GM23248 (cell line): Measurements from ENCODE around the gene JUP. TPM values are rescaled to one million over a fixed set of nuclear protein-coding genes. Genes with fewer than 3 reads are reported as not detected.
"Not testable (repeated sequence)": the region's sequence is repeated elsewhere in the genome, so short reads cannot be mapped to it uniquely, and the experiment has no call there.

Source experiments
- DNase-seq: peaks from one replicate; pipeline ENCODE4 v3.0.0-alpha.2; 2015
- H2AFZ ChIP-seq: fragments of 200-600 bp; sonication (generic); 2 replicates; pipeline ENCODE4 v1.6.1; 2016; ENCODE audit warnings: antibody characterized with exemption
- H3F3A ChIP-seq: fragments of 200-600 bp; sonication (generic); 2 replicates; pipeline ENCODE4 v1.6.1; 2016; ENCODE audit warnings: mild to moderate bottlenecking, antibody characterized with exemption, mixed run types; ENCODE audit not compliant: insufficient read depth
- H3K27ac ChIP-seq: fragments of 200-600 bp; sonication (generic); 2 replicates; pipeline ENCODE4 v1.5.1; 2016; ENCODE audit warnings: mild to moderate bottlenecking
- H3K27me3 ChIP-seq: fragments of 200-600 bp; sonication (generic); replicated peaks from 2 replicates; pipeline ENCODE4 v1.6.1; 2016; ENCODE audit warnings: mild to moderate bottlenecking; ENCODE audit not compliant: insufficient read depth
- H3K36me3 ChIP-seq: fragments of 200-600 bp; sonication (generic); 2 replicates; pipeline ENCODE4 v1.6.1; 2016; ENCODE audit warnings: low read depth, mild to moderate bottlenecking
- H3K4me1 ChIP-seq: fragments of 200-600 bp; sonication (generic); 2 replicates; pipeline ENCODE4 v1.6.1; 2016; ENCODE audit warnings: mild to moderate bottlenecking; ENCODE audit not compliant: insufficient read depth
- H3K4me2 ChIP-seq: fragments of 200-600 bp; sonication (generic); one replicate; pipeline ENCODE4 v1.6.1; 2016; ENCODE audit warnings: mild to moderate bottlenecking; ENCODE audit not compliant: unreplicated experiment
- H3K4me3 ChIP-seq: fragments of 200-600 bp; sonication (generic); 2 replicates; pipeline ENCODE4 v1.5.1; 2016; ENCODE audit warnings: mild to moderate bottlenecking
- H3K79me2 ChIP-seq: fragments of 200-600 bp; sonication (generic); 2 replicates; pipeline ENCODE4 v1.6.1; 2016; ENCODE audit warnings: mild to moderate bottlenecking; ENCODE audit not compliant: insufficient read depth
- H3K9ac ChIP-seq: fragments of 200-600 bp; sonication (generic); 2 replicates; pipeline ENCODE4 v1.6.1; 2016; ENCODE audit warnings: mild to moderate bottlenecking
- H3K9me2 ChIP-seq: fragments of 200-600 bp; sonication (generic); 2 replicates; pipeline ENCODE4 v1.6.1; 2016; ENCODE audit warnings: mixed run types, mild to moderate bottlenecking, moderate library complexity; ENCODE audit not compliant: insufficient read depth
- H3K9me3 ChIP-seq: fragments of 200-600 bp; sonication (generic); one replicate; pipeline ENCODE4 v1.6.1; 2017; ENCODE audit warnings: low read depth
- H4K20me1 ChIP-seq: fragments of 200-600 bp; sonication (generic); 2 replicates; pipeline ENCODE4 v1.6.0; 2016; ENCODE audit not compliant: insufficient read depth
- EZH2 ChIP-seq: fragments of 200-600 bp; sonication (generic); IDR thresholded peaks from 2 replicates; pipeline ENCODE4 v1.6.1; 2018; ENCODE audit warnings: antibody characterized with exemption, mild to moderate bottlenecking; ENCODE audit not compliant: insufficient read depth, poor library complexity, severe bottlenecking
- EZH2phosphoT487 ChIP-seq: fragments of 200-600 bp; sonication (generic); IDR thresholded peaks from 2 replicates; pipeline ENCODE4 v1.6.1; 2018; ENCODE audit warnings: antibody characterized with exemption, moderate library complexity, mild to moderate bottlenecking, low read depth; ENCODE audit not compliant: insufficient read depth
- WGBS, 2 experiments: methylation state at CpG; one replicate each; pipeline ENCODE4 v1.1.6; 2015 to 2017; ENCODE audit warnings: low lambda C conversion rate in 2 of 2, low coverage in 1 of 2; ENCODE audit errors: missing lambda C conversion rate in 2 of 2; 5-methylcytosine and 5-hydroxymethylcytosine counted together
- in situ Hi-C: fragments of 300-500 bp; cut with MboI; formaldehyde crosslinking; loops from 2 replicates; pipeline ENCODE4 v1.15.0; 2020
- polyA plus RNA-seq: library from polyadenylated mRNA; unstranded; fragments of >200 nt; fragmentation: Nextera tagmentation; extraction: Ambion mirVana; gene quantifications from 2 replicates; pipeline ENCODE4 v1.2.1, GENCODE V29; 2016
- total RNA-seq: library from RNA; depleted of rRNA; stranded (reverse); fragments of >200 nt; shearing (Covaris generic); gene quantifications from 2 replicates; pipeline ENCODE4 v1.2.3, GENCODE V29; 2014

Gene JUP
- total and polyA plus RNA-seq, 2 experiments from 2014 or later = 2.3 to 3.6 TPM

- H3K36me3 ChIP-seq = no peaks in the 10 kb centered on the region
- TF ChIP-seq EZH2 (no peak), EZH2phosphoT487 (no peak)
- no peak overlapping the region for H3K4me3 ChIP-seq
- peak overlapping the region; percentile 47 for H2AFZ ChIP-seq
- no peaks in the 10 kb centered on the region for H3F3A ChIP-seq
- no peaks in the 10 kb centered on the region for H3K9me3 ChIP-seq
- in situ Hi-C loops = no loop called here
- peak overlapping the region; percentile 1; the same call in 1 of the 2 replicates for H3K9ac ChIP-seq
- H3K27ac ChIP-seq = no peak overlapping the region
- H3K4me2 ChIP-seq = no peak overlapping the region
- no peaks in the 10 kb centered on the region for H3K9me2 ChIP-seq
- H4K20me1 ChIP-seq = no peaks in the 10 kb centered on the region
- peaks cover 7% of the 10 kb centered on the region; the same call in 1 of the 2 replicates for H3K4me1 ChIP-seq
- DNase-seq = peak; percentile 56
- H3K27me3 ChIP-seq = no peaks in the 10 kb centered on the region
- H3K79me2 ChIP-seq = no peaks in the 10 kb centered on the region
- WGBS, 2 experiments = 44 to 51% methylated on average over 12 of the region's 12 CpGs
Measured at GRCh38 chr17:41777574-41778188, 8.8 kb downstream of the JUP start.

GRCh38 chr17:41777157-41777573 is 9.3 kb downstream of the JUP start:
- in situ Hi-C loops = no loop called here

GRCh38 chr17:41776262-41776900 is 10.1 kb downstream of the JUP start:
- H3K27me3 ChIP-seq, H3K9ac ChIP-seq, H4K20me1 ChIP-seq, H3K4me1 ChIP-seq, H3K4me3 ChIP-seq, H3K9me3 ChIP-seq, H3K27ac ChIP-seq, H3F3A ChIP-seq, H3K9me2 ChIP-seq, H2AFZ ChIP-seq, H3K36me3 ChIP-seq, H3K4me2 ChIP-seq, DNase-seq, in situ Hi-C loops, H3K79me2 ChIP-seq: not testable (repeated sequence)
- WGBS, 2 experiments = 77 to 82% methylated on average over 14 of the region's 14 CpGs

More at GRCh38 chr17:41777157-41777573, 9.3 kb downstream of the JUP start:
- Histone ChIP-seq H4K20me1 (no peaks in the 10 kb centered on the region), H3K79me2 (no peaks in the 10 kb centered on the region), H2AFZ (peak overlapping the region; percentile 47), H3K9ac (peak overlapping the region; percentile 1; the same call in 1 of the 2 replicates), H3K27me3 (no peaks in the 10 kb centered on the region), H3K27ac (no peak overlapping the region), H3K4me1 (peaks cover 7% of the 10 kb centered on the region; the same call in 1 of the 2 replicates), H3K9me2 (no peaks in the 10 kb centered on the region), H3F3A (no peaks in the 10 kb centered on the region), H3K4me3 (no peak overlapping the region), H3K9me3 (no peaks in the 10 kb centered on the region), H3K36me3 (no peaks in the 10 kb centered on the region), H3K4me2 (no peak overlapping the region)
- DNase-seq = peak; percentile 10
- 85 to 88% methylated on average over 4 of the region's 4 CpGs for WGBS, 2 experiments
- no peak for TF ChIP-seq EZH2
- TF ChIP-seq EZH2phosphoT487 = no peak

- H3K27ac ChIP-seq = no peak overlapping the region
- TF ChIP-seq EZH2 (no peak), EZH2phosphoT487 (no peak)
- H2AFZ ChIP-seq = no peak overlapping the region
- no peaks in the 10 kb centered on the region for H3K36me3 ChIP-seq
- no peak overlapping the region for H3K4me2 ChIP-seq
- H3K9me3 ChIP-seq = no peaks in the 10 kb centered on the region
- H3K9me2 ChIP-seq = no peaks in the 10 kb centered on the region
- H3K4me1 ChIP-seq = peaks cover 7% of the 10 kb centered on the region; the same call in 1 of the 2 replicates
- H3K27me3 ChIP-seq = no peaks in the 10 kb centered on the region
- no peak overlapping the region for H3K4me3 ChIP-seq
- no peaks in the 10 kb centered on the region for H4K20me1 ChIP-seq
- H3K79me2 ChIP-seq = no peaks in the 10 kb centered on the region
- in situ Hi-C loops = no loop called here
- no peak for DNase-seq
- 66 to 68% methylated on average over 12 of the region's 12 CpGs for WGBS, 2 experiments
- H3K9ac ChIP-seq = no peak overlapping the region
- no peaks in the 10 kb centered on the region for H3F3A ChIP-seq
Measured at GRCh38 chr17:41775394-41776226, 10.9 kb downstream of the JUP start.
